Pancreas (tissue), 10 donors: ENCODE data around the gene CABLES1. TPM values are rescaled to one million over a fixed set of nuclear protein-coding genes. Genes with fewer than 3 reads are reported as not detected.

Experiments used
- ATAC-seq, 4 donors: fragments of 200-7000 bp; cut with Tn5 transposase; one replicate each; pipeline versions ENCODE4 v1.8.0 to v1.9.1; 2020; ENCODE audit warnings: mild to moderate bottlenecking in 4 of 4, moderate library complexity in 4 of 4
- DNase-seq, 6 donors: peaks; one replicate each; pipeline ENCODE4 v3.0.0-alpha.2; 2020
- FAIRE-seq: peaks from 2 replicates; lab custom pipeline; 2012; peaks lifted over from hg19 to GRCh38; lab: Jason Lieb, UNC
- H3K27ac ChIP-seq, 4 donors: fragments of 200-600 bp; sonication (generic); 1 replicate in 3 of 4; 2 replicates in 1 of 4; pipeline versions ENCODE4 v1.5.0 to v1.8.0; 2020
- H3K27me3 ChIP-seq, 4 donors: fragments of 200-600 bp; one replicate each; pipeline ENCODE4 v1.8.0; 2021
- H3K36me3 ChIP-seq, 3 donors: fragments of 200-600 bp; sonication (generic) in 1 of 3; one replicate each; pipeline versions ENCODE4 v1.5.0 to v1.8.0; 2020 to 2021
- H3K4me1 ChIP-seq, 3 donors: fragments of 200-600 bp; one replicate each; pipeline ENCODE4 v1.8.0; 2021
- H3K4me3 ChIP-seq, 4 donors: fragments of 200-600 bp; sonication (generic) in 2 of 4; one replicate each; pipeline versions ENCODE4 v1.5.0 to v1.8.0; 2020 to 2021
- H3K9me3 ChIP-seq, 4 donors: fragments of 200-600 bp; one replicate each; pipeline ENCODE4 v1.8.0; 2021
- WGBS, 2 donors: extraction: QIAGEN DNeasy Blood & Tissue Kit; methylation state at CpG; one replicate each; pipeline ENCODE4 v1.1.7; 2013; 5-methylcytosine and 5-hydroxymethylcytosine counted together
- intact Hi-C, 3 donors: fragments of 100-400 bp; cut with DNase I; formaldehyde crosslinking; loops; one replicate each; pipeline versions ENCODE4 v1.11.1 to v1.14.2; 2022
- polyA plus RNA-seq, 2 donors: library from polyadenylated mRNA; stranded (reverse); fragments of 200-250 nt; gene quantifications; one replicate each; pipeline ENCODE4 v1.2.3, GENCODE V29; 2013
- total RNA-seq, 6 donors: library from RNA; stranded (reverse); fragmentation: NEBNext Ultra II Directional in 4 of 6; extraction: Animal tissue kit (Norgen Biotek cat#: 25700) in 4 of 6; gene quantifications; one replicate each; pipeline versions ENCODE4 v1.2.1 to v1.2.4, GENCODE V29; 2021 to 2023
- TF ChIP-seq, protein P1 (sequence below), 4 donors: fragments of 200-600 bp; sonication (generic) in 3 of 4; IDR thresholded peaks; one replicate each; pipeline versions ENCODE4 v1.5.0 to v1.8.0; 2021; ENCODE audit warnings: antibody characterized with exemption in 4 of 4
- donor health status: healthy with polysubstance abuse.
- donor health status: DM: no; HTN: no; CAD: no; lungs with moderate emphysema.
- donor health status: DM: no; HTN: no; CAD: no.
- donor health status: control.
- donor health status: control.
- donor health status: Bipolar disorder and iron deficiency.
- donor health status: DM: yes; HTN: yes; CAD: no.
- donor health status: DM: no; HTN: no; CAD: no.
- donor health status: DM: no; HTN: no; CAD: no.
- donor health status: DM: yes; HTN: yes; CAD: no.

CABLES1 gene
- total and polyA plus RNA-seq, 8 donors = 2.0 to 5.7 (median 3.2) TPM

DNA sequence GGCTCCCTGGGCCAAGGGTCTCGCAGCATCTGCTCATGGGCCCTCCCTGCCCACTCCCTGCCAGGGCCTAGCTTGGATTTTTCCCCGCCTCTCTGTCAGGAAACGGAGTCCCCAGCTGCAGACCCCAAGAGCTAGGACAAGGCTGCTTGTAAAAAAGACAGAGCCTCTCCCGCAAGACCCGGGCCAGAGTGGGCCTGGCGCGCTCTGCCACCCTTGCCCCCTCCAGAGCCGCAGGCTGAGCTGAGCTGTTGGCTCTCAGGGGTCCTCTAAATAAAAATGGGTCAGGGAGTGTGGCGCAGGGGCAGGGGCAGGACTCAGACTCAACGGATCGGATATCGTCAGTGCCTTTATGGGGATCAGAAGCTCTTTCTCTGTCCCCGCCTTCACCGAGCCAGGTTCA is 112.6 kb downstream of the CABLES1 start:
- Histone ChIP-seq H3K4me3 (no peak overlapping the region), H3K27ac (no peak overlapping the region), H3K27me3 (no peaks in the 10 kb centered on the region), H3K4me1 (no peaks in the 10 kb centered on the region), H3K36me3 (no peaks in the 10 kb centered on the region), H3K9me3 (no peaks in the 10 kb centered on the region)
- FAIRE-seq = no peak
- ATAC-seq = no peak
- TF ChIP-seq, protein P1, sequence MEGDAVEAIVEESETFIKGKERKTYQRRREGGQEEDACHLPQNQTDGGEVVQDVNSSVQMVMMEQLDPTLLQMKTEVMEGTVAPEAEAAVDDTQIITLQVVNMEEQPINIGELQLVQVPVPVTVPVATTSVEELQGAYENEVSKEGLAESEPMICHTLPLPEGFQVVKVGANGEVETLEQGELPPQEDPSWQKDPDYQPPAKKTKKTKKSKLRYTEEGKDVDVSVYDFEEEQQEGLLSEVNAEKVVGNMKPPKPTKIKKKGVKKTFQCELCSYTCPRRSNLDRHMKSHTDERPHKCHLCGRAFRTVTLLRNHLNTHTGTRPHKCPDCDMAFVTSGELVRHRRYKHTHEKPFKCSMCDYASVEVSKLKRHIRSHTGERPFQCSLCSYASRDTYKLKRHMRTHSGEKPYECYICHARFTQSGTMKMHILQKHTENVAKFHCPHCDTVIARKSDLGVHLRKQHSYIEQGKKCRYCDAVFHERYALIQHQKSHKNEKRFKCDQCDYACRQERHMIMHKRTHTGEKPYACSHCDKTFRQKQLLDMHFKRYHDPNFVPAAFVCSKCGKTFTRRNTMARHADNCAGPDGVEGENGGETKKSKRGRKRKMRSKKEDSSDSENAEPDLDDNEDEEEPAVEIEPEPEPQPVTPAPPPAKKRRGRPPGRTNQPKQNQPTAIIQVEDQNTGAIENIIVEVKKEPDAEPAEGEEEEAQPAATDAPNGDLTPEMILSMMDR (IDR thresholded peaks at IDR 0.05) = no peak
- 97 to 98% methylated on average over 14 of the region's 14 CpGs for WGBS, 2 donors
- DNase-seq = no peak
- intact Hi-C loops = no loop called here

DNA sequence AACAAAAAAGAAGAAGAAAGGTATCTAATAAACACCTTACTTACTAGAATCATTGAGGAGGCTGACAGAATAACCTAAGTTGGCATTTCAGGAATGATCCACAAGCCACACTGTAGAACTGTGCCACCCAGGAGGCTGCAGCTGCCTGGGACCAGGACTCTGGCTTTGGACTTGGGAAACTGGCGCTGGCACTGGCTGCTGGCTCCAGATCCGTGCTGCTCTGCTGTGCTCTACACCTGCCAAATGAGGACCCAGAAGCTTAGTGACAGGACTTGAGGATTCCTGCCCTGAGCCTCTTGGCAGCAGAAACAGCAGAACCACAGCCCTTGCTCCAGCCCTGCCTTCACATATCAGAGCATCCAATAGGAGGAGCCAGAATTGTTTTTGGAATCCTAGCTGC is 113.5 kb downstream of the CABLES1 start:
- FAIRE-seq (no peak), ATAC-seq (no peak), DNase-seq (no peak)
- H3K36me3 ChIP-seq = no peaks in the 10 kb centered on the region
- no peak overlapping the region for H3K4me3 ChIP-seq
- H3K27me3 ChIP-seq = no peaks in the 10 kb centered on the region
- no peaks in the 10 kb centered on the region for H3K9me3 ChIP-seq
- 97 to 100% methylated on average over 2 of the region's 2 CpGs for WGBS, 2 donors
- H3K27ac ChIP-seq = no peak overlapping the region
- TF ChIP-seq, protein P1 (IDR thresholded peaks at IDR 0.05) = no peak
- intact Hi-C loops = no loop called here
- H3K4me1 ChIP-seq = no peaks in the 10 kb centered on the region

DNA sequence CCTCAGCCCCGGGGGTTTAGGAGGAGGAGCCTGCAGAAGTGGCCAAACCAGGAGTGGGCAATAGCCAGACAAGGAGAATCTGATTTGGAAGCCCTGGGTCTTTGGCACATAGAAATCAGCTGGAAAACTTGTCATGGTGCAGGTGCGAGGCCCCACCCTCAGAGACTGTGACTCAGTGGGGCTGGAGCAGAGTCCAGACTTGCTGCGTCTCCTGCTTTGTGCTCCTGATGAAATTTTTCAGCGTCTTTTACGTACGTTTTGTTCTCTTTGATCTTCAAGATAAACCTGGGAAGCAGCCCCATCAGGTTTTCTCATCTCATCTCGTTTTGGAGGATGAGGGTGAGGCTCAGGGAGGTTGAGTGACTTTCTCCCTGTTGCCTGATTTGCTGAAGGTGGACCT is 114.1 kb downstream of the CABLES1 start:
- 90 to 94% methylated on average over 7 of the region's 7 CpGs for WGBS, 2 donors
- Histone ChIP-seq H3K36me3 (no peaks in the 10 kb centered on the region), H3K9me3 (no peaks in the 10 kb centered on the region), H3K4me3 (no peak overlapping the region), H3K4me1 (no peaks in the 10 kb centered on the region), H3K27ac (no peak overlapping the region), H3K27me3 (no peaks in the 10 kb centered on the region)
- TF ChIP-seq, protein P1 (IDR thresholded peaks at IDR 0.05) = no peak
- ATAC-seq (no peak), FAIRE-seq (no peak), DNase-seq (no peak)
- intact Hi-C loops = no loop called here

- WGBS, 2 donors = 92 to 95% methylated on average over 13 of the region's 13 CpGs
- no peak overlapping the region for H3K27ac ChIP-seq
- TF ChIP-seq, protein P1 (IDR thresholded peaks at IDR 0.05) = no peak
- H3K4me3 ChIP-seq = no peak overlapping the region
- ATAC-seq (peak in 1 of 4 donors; percentile 59), FAIRE-seq (no peak), DNase-seq (no peak)
- no peaks in the 10 kb centered on the region for H3K4me1 ChIP-seq
- no peaks in the 10 kb centered on the region for H3K27me3 ChIP-seq
- no peaks in the 10 kb centered on the region for H3K36me3 ChIP-seq
- no peaks in the 10 kb centered on the region for H3K9me3 ChIP-seq
- intact Hi-C loops = no loop called here
These were observed 115.8 kb downstream of the CABLES1 start for GRCh38 chr18:23250893-23251656.

GRCh38 chr18:23253630-23254029 is 118.3 kb downstream of the CABLES1 start:
- Histone ChIP-seq H3K9me3 (no peaks in the 10 kb centered on the region), H3K4me1 (no peaks in the 10 kb centered on the region), H3K27me3 (no peaks in the 10 kb centered on the region), H3K27ac (no peak overlapping the region), H3K4me3 (no peak overlapping the region), H3K36me3 (no peaks in the 10 kb centered on the region)
- WGBS, 2 donors = 90 to 91% methylated on average over 12 of the region's 12 CpGs
- TF ChIP-seq, protein P1 (IDR thresholded peaks at IDR 0.05) = no peak
- ATAC-seq = no peak
- no peak for DNase-seq
- intact Hi-C loops = no loop called here
- no peak for FAIRE-seq
